ENCODE data around the gene NOP58.

The NOP58 gene

DNA sequence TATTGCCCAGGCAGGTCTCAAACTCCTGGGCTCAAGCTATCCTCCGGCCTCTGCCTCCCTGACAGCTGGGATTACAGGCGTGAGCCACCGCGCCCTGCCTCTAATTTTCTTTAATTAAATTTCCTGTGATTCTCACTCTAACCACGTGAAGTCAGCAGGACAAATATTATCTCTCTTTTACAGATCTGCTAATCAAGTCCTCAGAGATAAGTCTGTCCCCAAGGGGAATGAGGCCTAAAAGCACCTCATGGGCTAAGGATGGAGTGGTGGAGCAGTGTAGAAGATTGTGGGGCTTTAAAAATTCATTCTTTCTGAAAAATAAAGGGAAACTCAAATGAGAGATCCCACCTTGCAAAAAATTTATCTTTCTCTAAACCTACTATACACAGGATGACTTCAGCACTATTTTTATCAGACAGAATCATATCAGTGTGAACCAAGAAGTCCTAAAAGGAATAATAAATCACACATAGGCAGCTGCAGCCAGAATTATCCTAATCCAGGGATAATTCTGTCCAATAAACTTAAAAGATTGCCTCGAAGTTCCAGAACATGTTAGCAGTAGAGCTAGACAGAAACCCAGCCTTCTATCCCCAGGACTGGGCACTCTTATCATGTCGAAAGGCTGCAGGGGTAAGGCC is 72.3 kb downstream of the NOP58 start:
- Histone ChIP-seq H3K36me3 (ENCODE audit: control insufficient read depth, insufficient read depth, low read length) (no peaks in the 10 kb centered on the region), H3K4me1 (ENCODE audit: control insufficient read depth, insufficient read depth, low read length, poor library complexity, severe bottlenecking) (no peaks in the 10 kb centered on the region), H3K9me3 (ENCODE audit: control insufficient read depth, low read length) (no peaks in the 10 kb centered on the region), H3K27ac (ENCODE audit: insufficient read depth, low read length, poor library complexity, severe bottlenecking) (no peak overlapping the region), H3K27me3 (replicated peaks; ENCODE audit: control insufficient read depth, insufficient read depth, low read length, poor library complexity, severe bottlenecking) (no peaks in the 10 kb centered on the region), H3K4me3 (ENCODE audit: insufficient read depth, low read depth, low read length, poor library complexity, severe bottlenecking) (no peak overlapping the region)
- no peak for DNase-seq

DNA sequence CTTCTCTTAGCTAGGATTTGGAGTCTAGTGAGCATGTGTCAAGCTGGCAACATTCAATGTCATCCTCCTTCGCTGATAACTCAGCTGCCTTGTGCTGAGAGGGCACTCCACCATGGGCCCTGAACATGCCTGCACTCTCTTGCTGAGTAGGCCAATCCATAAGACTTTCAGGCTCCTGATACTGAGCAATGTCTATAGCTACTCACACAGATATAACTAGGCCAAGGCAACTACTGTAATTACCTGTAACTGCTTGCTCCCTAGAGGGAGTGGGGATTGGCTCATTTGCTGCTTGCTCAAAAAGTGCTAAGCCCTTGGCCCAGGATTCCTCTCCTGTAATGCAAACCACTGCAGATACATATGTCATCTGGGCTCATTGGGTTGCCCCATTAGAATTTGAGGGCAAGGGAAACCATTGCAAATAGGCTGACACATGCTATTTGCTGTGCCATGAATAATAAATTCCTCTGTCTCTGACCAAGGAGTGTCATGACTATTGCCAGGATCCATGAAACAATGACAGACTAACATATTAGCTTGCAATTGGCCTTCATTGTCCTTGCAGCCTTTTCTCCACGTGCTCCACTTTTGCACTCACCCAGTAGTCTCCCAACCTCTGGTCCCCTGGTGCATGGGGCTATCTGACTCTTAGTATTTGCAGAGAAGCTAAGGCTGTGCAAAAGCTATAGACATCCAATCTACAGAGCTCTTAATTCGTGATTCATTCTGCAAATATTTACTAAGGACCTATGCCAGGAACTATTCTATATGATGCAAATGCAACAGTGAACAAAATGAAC is 73.7 kb downstream of the NOP58 start:
- no peak overlapping the region for H3K4me3 ChIP-seq (ENCODE audit: insufficient read depth, low read depth, low read length, poor library complexity, severe bottlenecking)
- H3K9me3 ChIP-seq (ENCODE audit: control insufficient read depth, low read length), result no peaks in the 10 kb centered on the region
- H3K27me3 ChIP-seq (replicated peaks; ENCODE audit: control insufficient read depth, insufficient read depth, low read length, poor library complexity, severe bottlenecking), result no peaks in the 10 kb centered on the region
- DNase-seq, result no peak
- H3K27ac ChIP-seq (ENCODE audit: insufficient read depth, low read length, poor library complexity, severe bottlenecking), result no peak overlapping the region
- no peaks in the 10 kb centered on the region for H3K4me1 ChIP-seq (ENCODE audit: control insufficient read depth, insufficient read depth, low read length, poor library complexity, severe bottlenecking)
- H3K36me3 ChIP-seq (ENCODE audit: control insufficient read depth, insufficient read depth, low read length), result no peaks in the 10 kb centered on the region

DNA sequence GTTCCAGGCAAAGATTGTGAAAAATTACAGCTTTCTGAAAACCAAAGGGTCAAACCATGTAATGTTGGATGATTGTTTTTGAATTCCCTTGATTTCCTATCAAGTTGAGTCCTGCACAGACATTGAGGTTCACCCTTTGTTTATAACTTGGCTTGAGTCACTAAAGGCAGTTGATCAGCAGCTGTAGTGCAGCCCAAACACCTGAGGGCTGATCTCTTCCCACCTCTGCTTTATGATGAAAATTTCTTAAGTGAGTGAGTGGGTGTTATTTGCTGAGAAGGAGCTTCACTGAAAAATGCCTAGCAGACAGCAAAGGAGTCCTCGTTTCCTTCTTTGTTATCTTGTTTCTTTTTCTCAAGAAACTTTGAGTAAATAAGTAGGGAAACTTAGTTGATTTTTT is 78.6 kb downstream of the NOP58 start:
- Histone ChIP-seq H3K27ac (ENCODE audit: insufficient read depth, low read length, poor library complexity, severe bottlenecking) (no peak overlapping the region), H3K27me3 (replicated peaks; ENCODE audit: control insufficient read depth, insufficient read depth, low read length, poor library complexity, severe bottlenecking) (no peaks in the 10 kb centered on the region)
- DNase-seq, result no peak

DNA sequence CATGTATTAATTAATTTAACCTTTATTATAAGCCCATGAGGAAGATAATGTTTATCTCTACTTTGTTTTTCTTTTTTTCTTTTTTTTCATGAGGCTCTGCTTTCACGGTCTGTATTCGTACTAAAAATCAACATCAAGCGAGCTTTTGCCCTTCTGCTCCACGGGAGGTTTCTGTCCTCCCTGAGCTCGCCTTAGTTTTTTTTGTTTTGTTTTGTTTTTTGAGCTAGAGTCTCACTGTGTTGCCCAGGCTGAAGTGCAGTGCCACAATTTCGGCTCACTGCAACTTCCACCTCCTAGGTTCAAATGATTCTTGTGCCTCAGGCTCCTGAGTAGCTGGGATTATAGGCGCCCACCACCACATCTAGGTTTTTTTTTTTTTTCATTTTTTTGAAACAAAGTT is 80.6 kb downstream of the NOP58 start:
- Histone ChIP-seq H3K4me1 (ENCODE audit: control insufficient read depth, insufficient read depth, low read length, poor library complexity, severe bottlenecking) (no peaks in the 10 kb centered on the region), H3K4me3 (ENCODE audit: insufficient read depth, low read depth, low read length, poor library complexity, severe bottlenecking) (no peak overlapping the region), H3K36me3 (ENCODE audit: control insufficient read depth, insufficient read depth, low read length) (no peaks in the 10 kb centered on the region), H3K9me3 (ENCODE audit: control insufficient read depth, low read length) (no peaks in the 10 kb centered on the region), H3K27me3 (replicated peaks; ENCODE audit: control insufficient read depth, insufficient read depth, low read length, poor library complexity, severe bottlenecking) (no peaks in the 10 kb centered on the region), H3K27ac (ENCODE audit: insufficient read depth, low read length, poor library complexity, severe bottlenecking) (no peak overlapping the region)
- DNase-seq, result no peak

More for the DNA sequence above, 78.6 kb downstream of the NOP58 start:
- Histone ChIP-seq H3K4me1 (ENCODE audit: control insufficient read depth, insufficient read depth, low read length, poor library complexity, severe bottlenecking) (no peaks in the 10 kb centered on the region), H3K36me3 (ENCODE audit: control insufficient read depth, insufficient read depth, low read length) (no peaks in the 10 kb centered on the region), H3K9me3 (ENCODE audit: control insufficient read depth, low read length) (no peaks in the 10 kb centered on the region), H3K4me3 (ENCODE audit: insufficient read depth, low read depth, low read length, poor library complexity, severe bottlenecking) (no peak overlapping the region)
